ENCODE measurements around the gene ZDBF2.

DNA sequence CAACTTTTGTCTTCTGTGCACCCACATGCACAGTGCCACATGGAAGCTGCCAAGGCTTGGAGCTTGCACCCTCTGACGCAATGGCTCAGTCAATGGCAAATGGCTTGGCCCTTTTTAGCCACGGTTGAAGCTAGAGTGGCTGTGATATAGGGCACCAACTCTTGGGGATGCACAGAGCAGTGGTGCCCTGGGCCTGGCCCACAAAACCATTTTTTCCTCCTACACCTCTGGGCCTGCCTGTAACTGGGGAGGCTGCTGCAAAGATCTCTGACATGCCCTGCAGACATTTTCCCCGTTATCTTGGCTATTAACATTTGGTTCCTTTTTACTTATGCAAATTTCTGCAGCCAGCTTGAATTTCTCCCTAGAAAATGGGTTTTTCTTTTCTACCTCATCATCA lies 74.9 kb downstream of the ZDBF2 start:
- TF ChIP-seq, protein P1, sequence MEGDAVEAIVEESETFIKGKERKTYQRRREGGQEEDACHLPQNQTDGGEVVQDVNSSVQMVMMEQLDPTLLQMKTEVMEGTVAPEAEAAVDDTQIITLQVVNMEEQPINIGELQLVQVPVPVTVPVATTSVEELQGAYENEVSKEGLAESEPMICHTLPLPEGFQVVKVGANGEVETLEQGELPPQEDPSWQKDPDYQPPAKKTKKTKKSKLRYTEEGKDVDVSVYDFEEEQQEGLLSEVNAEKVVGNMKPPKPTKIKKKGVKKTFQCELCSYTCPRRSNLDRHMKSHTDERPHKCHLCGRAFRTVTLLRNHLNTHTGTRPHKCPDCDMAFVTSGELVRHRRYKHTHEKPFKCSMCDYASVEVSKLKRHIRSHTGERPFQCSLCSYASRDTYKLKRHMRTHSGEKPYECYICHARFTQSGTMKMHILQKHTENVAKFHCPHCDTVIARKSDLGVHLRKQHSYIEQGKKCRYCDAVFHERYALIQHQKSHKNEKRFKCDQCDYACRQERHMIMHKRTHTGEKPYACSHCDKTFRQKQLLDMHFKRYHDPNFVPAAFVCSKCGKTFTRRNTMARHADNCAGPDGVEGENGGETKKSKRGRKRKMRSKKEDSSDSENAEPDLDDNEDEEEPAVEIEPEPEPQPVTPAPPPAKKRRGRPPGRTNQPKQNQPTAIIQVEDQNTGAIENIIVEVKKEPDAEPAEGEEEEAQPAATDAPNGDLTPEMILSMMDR (IDR thresholded peaks at IDR 0.05; ENCODE audit: insufficient read depth, low read length, poor library complexity, severe bottlenecking): no peak
- no peak for TF ChIP-seq EZH2phosphoT487 (conservative IDR thresholded peaks at IDR 0.05; ENCODE audit: low read length)
